ENCODE results near the gene SLIT3. TPM values are rescaled to one million over a fixed set of nuclear protein-coding genes. Genes with fewer than 3 reads are reported as not detected.

SLIT3 gene
- total RNA-seq, 3 donors from 2014 or later = 30.7 to 103 (median 54.1) TPM

DNA sequence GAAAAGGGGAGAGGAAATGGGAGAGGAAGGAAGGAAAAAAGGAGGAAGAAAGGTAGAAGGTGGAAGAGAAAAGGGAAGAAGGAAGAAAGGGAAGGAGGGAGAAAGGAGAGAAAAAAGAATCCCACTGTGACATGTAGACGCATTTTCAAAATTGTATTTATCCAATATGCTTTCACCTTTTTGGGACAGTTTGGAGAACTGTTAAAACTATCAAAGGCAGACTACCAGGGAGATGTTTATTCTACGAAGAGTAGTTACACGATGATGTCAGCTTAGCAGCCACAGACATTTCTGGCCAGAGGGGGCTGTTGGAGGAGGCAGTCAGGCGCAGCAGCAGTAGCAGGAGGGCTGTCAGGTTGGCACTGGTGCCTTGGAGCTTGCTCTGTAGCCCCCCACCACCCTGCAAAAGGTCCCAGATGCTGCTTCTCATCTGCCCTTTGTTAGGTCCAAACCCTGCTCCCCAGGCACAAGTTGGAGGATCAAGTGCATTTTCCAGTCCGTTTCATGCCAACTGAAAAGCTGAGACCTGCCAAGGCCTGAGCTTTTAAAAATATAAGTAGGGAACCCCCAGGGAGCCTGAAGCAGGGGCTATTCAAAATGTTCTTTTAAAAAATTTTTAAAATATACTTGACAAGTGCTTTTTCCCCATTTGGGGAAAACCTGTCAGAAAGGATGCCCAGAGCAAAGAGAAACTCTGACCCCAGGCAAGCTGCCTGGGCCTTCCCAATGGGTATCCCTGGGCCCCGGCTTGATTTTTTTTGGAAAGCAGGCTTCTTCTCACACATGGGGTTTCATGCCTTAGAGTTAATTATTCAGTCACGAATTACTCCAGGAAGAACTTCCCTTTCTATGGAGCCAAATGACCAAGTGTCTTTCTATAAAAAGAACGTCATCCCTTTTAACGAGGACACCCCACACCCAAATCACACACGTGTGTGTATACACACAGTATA lies 203.3 kb downstream of the SLIT3 start:
- Histone ChIP-seq H3K4me1 (peaks cover 0 to 4% of the 10 kb centered on the region in 2 donors), H3K27ac (peak overlapping the region; percentile 64 to 82)
- peak in 1 of 2 donors; percentile 23 for DNase-seq (ENCODE audit: low spot score in 2 of 2)

DNA sequence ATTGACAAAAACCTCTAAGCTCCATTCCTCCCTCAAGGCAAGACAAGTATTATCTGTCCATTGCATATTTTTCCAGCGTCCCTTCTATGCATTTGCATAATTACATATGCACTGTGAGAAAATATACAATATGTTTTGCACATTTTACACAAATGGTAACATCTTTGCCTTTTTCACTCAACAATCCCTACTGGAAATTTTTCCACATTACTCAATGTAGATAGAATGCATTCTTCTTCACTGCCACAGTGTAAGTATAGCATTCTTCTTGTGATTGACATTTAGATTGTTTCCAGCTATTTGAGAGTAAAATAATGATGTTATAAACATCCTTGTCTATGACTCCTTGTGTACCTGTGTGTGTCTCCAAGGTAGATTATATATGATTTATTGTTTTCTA lies 205.0 kb downstream of the SLIT3 start:
- Histone ChIP-seq H3K36me3 (no peaks in the 10 kb centered on the region), H3K9me3 (no peaks in the 10 kb centered on the region), H3K27ac (no peak overlapping the region), H3K4me1 (peaks cover 0 to 4% of the 10 kb centered on the region in 2 donors), H3K27me3 (no peaks in the 10 kb centered on the region), H3K4me3 (no peak overlapping the region)
- intact Hi-C loops (cut with DNase I; ENCODE audit: low total_unique reads) = no loop called here
- no peak for DNase-seq (ENCODE audit: low spot score in 2 of 2)
- TF ChIP-seq POLR2A (IDR thresholded peaks at IDR 0.05) = no peak

More for the DNA sequence above, 203.3 kb downstream of the SLIT3 start:
- H3K36me3 ChIP-seq = no peaks in the 10 kb centered on the region
- H3K27me3 ChIP-seq = no peaks in the 10 kb centered on the region
- TF ChIP-seq, protein P1, sequence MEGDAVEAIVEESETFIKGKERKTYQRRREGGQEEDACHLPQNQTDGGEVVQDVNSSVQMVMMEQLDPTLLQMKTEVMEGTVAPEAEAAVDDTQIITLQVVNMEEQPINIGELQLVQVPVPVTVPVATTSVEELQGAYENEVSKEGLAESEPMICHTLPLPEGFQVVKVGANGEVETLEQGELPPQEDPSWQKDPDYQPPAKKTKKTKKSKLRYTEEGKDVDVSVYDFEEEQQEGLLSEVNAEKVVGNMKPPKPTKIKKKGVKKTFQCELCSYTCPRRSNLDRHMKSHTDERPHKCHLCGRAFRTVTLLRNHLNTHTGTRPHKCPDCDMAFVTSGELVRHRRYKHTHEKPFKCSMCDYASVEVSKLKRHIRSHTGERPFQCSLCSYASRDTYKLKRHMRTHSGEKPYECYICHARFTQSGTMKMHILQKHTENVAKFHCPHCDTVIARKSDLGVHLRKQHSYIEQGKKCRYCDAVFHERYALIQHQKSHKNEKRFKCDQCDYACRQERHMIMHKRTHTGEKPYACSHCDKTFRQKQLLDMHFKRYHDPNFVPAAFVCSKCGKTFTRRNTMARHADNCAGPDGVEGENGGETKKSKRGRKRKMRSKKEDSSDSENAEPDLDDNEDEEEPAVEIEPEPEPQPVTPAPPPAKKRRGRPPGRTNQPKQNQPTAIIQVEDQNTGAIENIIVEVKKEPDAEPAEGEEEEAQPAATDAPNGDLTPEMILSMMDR (IDR thresholded peaks at IDR 0.05) = no peak
- TF ChIP-seq POLR2A (IDR thresholded peaks at IDR 0.05) (no peak), POLR2AphosphoS5 (IDR thresholded peaks at IDR 0.05) (no peak)
- H3K4me3 ChIP-seq = no peak overlapping the region
- H3K9me3 ChIP-seq = no peaks in the 10 kb centered on the region
- intact Hi-C loops (cut with DNase I; ENCODE audit: low total_unique reads) = no loop called here

DNA sequence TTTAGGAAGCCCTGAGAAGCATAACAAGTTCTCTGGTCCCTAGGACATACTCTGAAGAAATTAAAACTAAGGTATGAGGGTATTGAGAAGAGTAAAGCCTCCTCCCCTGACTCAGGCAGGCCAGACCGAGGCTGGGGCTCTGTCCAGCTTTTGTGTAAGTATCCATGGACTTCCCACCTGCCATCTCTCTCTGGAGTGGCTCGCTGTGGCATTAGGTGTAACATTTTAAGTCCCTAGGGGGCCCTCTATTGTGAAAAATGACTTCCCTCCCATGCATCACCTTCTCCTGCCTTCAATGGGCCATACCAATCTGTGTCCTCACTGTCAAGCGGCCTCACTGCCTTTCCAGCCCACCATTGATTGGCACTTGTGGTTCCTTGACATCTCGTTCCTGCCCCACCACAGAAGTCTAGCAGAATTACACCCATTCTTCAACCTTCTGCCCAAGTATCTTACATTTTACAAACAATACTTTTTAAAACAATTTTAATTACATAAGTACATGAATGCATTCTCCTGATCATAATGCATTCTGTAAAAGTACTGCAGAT lies 205.5 kb downstream of the SLIT3 start:
- intact Hi-C loops (cut with DNase I; ENCODE audit: low total_unique reads) = no loop called here
- TF ChIP-seq POLR2A (IDR thresholded peaks at IDR 0.05) = no peak
- Histone ChIP-seq H3K4me1 (peaks cover 0 to 4% of the 10 kb centered on the region in 2 donors), H3K4me3 (no peak overlapping the region), H3K27me3 (no peaks in the 10 kb centered on the region), H3K27ac (peak overlapping the region in 1 of 2 donors; percentile 44), H3K36me3 (no peaks in the 10 kb centered on the region), H3K9me3 (peaks cover 0 to 2% of the 10 kb centered on the region in 2 donors)
- no peak for DNase-seq (ENCODE audit: low spot score in 2 of 2)

DNA sequence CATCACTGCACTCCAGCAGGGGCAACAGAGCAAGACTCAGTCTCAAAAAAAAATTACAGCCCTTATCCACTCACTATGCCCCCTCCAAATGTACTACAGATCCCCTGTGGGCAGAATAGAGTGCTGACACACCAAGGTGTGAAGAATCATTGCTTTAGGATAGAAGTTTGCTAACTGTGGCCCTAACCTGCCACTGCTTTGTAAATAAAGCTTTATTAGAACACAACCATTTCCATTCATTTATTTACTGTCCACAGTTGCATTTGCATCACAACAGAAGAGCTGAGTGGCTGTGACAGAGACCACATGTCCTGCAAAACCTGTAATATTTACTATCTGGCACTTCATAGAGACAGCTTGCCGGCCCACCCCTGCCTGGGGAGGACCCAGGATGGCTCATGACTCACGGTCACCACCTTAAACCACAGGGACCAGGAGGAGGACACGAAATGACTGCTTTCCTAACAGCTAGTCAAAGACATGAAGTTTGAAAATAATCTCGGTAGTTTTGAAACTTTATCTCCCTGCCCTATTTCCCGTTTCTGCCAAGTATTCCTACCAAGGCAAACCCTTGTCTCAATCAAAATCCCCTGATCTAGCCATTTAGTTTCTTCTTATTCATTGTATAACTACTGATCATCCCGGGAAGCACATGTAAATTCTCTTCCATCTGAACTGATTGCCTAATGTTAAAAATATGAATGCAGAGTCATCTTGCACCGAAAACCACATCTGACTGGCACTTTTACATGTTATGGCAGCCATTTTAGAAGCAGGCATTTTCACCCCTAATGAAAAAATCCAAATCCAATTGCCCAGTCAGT lies 206.1 kb downstream of the SLIT3 start:
- intact Hi-C loops (cut with DNase I; ENCODE audit: low total_unique reads) = no loop called here
- H3K4me1 ChIP-seq = no peaks in the 10 kb centered on the region
- H3K9me3 ChIP-seq = peaks cover 0 to 9% of the 10 kb centered on the region in 2 donors
- H3K36me3 ChIP-seq = no peaks in the 10 kb centered on the region
- no peak overlapping the region for H3K4me3 ChIP-seq
- no peak overlapping the region for H3K27ac ChIP-seq
- TF ChIP-seq POLR2A (IDR thresholded peaks at IDR 0.05) (no peak), POLR2AphosphoS5 (IDR thresholded peaks at IDR 0.05) (no peak)
- TF ChIP-seq, protein P1 (IDR thresholded peaks at IDR 0.05) = no peak
- DNase-seq (ENCODE audit: low spot score in 2 of 2) = no peak
- no peaks in the 10 kb centered on the region for H3K27me3 ChIP-seq

DNA sequence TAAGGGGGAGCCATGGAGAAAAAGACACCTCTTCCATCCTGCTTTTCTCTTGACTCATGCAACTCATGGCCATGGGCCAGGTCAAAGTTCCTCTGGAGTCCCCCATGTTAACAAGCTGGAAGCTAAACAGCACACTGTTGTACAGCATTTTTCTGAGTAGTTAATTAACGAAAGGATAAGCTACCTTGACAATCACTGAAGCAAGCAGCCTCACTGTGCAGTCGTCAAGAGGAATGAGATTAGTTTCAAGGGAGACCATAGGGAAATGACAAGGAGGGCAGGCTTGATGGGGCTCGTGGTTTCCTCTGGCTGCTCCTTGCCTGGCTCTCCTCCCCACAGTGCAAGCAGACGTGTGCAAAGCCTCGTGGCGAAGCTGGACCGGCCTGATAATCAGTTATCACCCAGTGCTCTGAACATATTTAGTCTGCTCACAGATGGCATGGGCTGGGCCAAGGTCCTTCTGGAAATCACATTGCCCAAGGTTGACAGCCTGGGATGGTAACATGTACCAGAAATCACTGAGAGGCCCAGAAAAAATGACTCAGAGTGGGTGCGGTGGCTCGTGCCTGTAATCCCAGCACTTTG lies 209.5 kb downstream of the SLIT3 start:
- TF ChIP-seq POLR2AphosphoS5 (IDR thresholded peaks at IDR 0.05) (no peak), POLR2A (IDR thresholded peaks at IDR 0.05) (no peak)
- TF ChIP-seq, protein P1 (IDR thresholded peaks at IDR 0.05) = no peak
- Histone ChIP-seq H3K9me3 (peaks cover 0 to 10% of the 10 kb centered on the region in 2 donors), H3K36me3 (no peaks in the 10 kb centered on the region), H3K4me1 (no peaks in the 10 kb centered on the region), H3K27me3 (no peaks in the 10 kb centered on the region), H3K4me3 (no peak overlapping the region), H3K27ac (no peak overlapping the region)
- intact Hi-C loops (cut with DNase I; ENCODE audit: low total_unique reads) = no loop called here
- no peak for DNase-seq (ENCODE audit: low spot score in 2 of 2)

Measured in breast epithelium (tissue), 4 donors.